Pons (tissue), 1 donor: ENCODE results near the gene DTX2.
"Not testable (repeated sequence)": the region's sequence is repeated elsewhere in the genome, so short reads cannot be mapped to it uniquely, and the experiment has no call there.

Experiments used
- DNase-seq: peaks from one replicate; pipeline ENCODE4 v3.0.0-alpha.2; 2016; ENCODE audit warnings: low spot score

The DTX2 gene

GRCh38 chr7:76461464-76462101 lies at the start of gene DTX2:
TSS of gene DTX2 (plus strand) at chr7:76461709. CDS start at chr7:76480510, 18,801 bp downstream.
- DNase-seq, result not testable (repeated sequence)

GRCh38 chr7:76412249-76412648 lies 49.3 kb upstream of the DTX2 start:
- no peak for DNase-seq

GRCh38 chr7:76417654-76418310 lies 43.7 kb upstream of the DTX2 start:
- not testable (repeated sequence) for DNase-seq

GRCh38 chr7:76421097-76421496 lies 40.4 kb upstream of the DTX2 start:
- DNase-seq, result not testable (repeated sequence)

GRCh38 chr7:76423666-76424412 lies 37.7 kb upstream of the DTX2 start:
- no peak for DNase-seq

GRCh38 chr7:76424413-76425111 lies 36.9 kb upstream of the DTX2 start, which contains the start of gene ZP3:
TSS of gene ZP3 (plus strand) at chr7:76424950. CDS start at chr7:76424965, 15 bp downstream.
- DNase-seq, result no peak

GRCh38 chr7:76425156-76425555 lies 36.4 kb upstream of the DTX2 start:
- DNase-seq, result no peak

- not testable (repeated sequence) for DNase-seq
Observed at GRCh38 chr7:76425558-76425957, 36.0 kb upstream of the DTX2 start.

GRCh38 chr7:76426246-76426645 lies 35.3 kb upstream of the DTX2 start:
- DNase-seq, result no peak

GRCh38 chr7:76427635-76428034 lies 33.9 kb upstream of the DTX2 start:
- no peak for DNase-seq

- no peak for DNase-seq
Observed at GRCh38 chr7:76428149-76428823, 33.2 kb upstream of the DTX2 start.

GRCh38 chr7:76428868-76429805 lies 32.4 kb upstream of the DTX2 start:
- DNase-seq, result peak; percentile 46

- no peak for DNase-seq
Observed at GRCh38 chr7:76430211-76430610, 31.3 kb upstream of the DTX2 start.

GRCh38 chr7:76430836-76431235 lies 30.7 kb upstream of the DTX2 start:
- no peak for DNase-seq

- peak; percentile 68 for DNase-seq
Observed at GRCh38 chr7:76437873-76438272, 23.6 kb upstream of the DTX2 start.

- not testable (repeated sequence) for DNase-seq
Observed at GRCh38 chr7:76439120-76439888, 22.2 kb upstream of the DTX2 start.

GRCh38 chr7:76440404-76440803 lies 21.1 kb upstream of the DTX2 start:
- not testable (repeated sequence) for DNase-seq

GRCh38 chr7:76441792-76442191 lies 19.7 kb upstream of the DTX2 start:
- DNase-seq, result not testable (repeated sequence)

GRCh38 chr7:76442664-76443446 lies 18.7 kb upstream of the DTX2 start:
- DNase-seq, result not testable (repeated sequence)
